SJSA1 (cell line): ENCODE measurements around the gene PTGER3. TPM values are rescaled to one million over a fixed set of nuclear protein-coding genes. Genes with fewer than 3 reads are reported as not detected.

ENCODE experiments used
- DNase-seq, 2 experiments: peaks; one replicate each; pipeline ENCODE4 v3.0.0-alpha.2; 2015 to 2020; ENCODE audit warnings: low spot score in 2 of 2, low read depth in 1 of 2
- H3K27ac ChIP-seq: fragments of 250-450 bp; sonication (Bioruptor Pico); 2 replicates; pipeline ENCODE4 v1.5.1; 2020; ENCODE audit warnings: mild to moderate bottlenecking, moderate library complexity
- H3K27me3 ChIP-seq: fragments of 250-450 bp; sonication (Bioruptor Pico); replicated peaks from 2 replicates; pipeline ENCODE4 v1.5.1; 2020; ENCODE audit warnings: mild to moderate bottlenecking, moderate library complexity
- H3K36me3 ChIP-seq: fragments of 250-450 bp; sonication (Bioruptor Pico); 2 replicates; pipeline ENCODE4 v1.5.1; 2020; ENCODE audit warnings: mild to moderate bottlenecking
- H3K4me1 ChIP-seq: fragments of 250-450 bp; sonication (Bioruptor Pico); replicated peaks from 2 replicates; pipeline ENCODE4 v1.6.1; 2021; ENCODE audit warnings: mild to moderate bottlenecking
- H3K4me3 ChIP-seq: fragments of 250-450 bp; sonication (Bioruptor Pico); 2 replicates; pipeline ENCODE4 v1.5.1; 2020; ENCODE audit warnings: mild to moderate bottlenecking
- H3K9me3 ChIP-seq: fragments of 250-450 bp; sonication (Bioruptor Pico); replicated peaks from 2 replicates; pipeline ENCODE4 v1.5.1; 2020; ENCODE audit warnings: mild to moderate bottlenecking
- total RNA-seq: library from RNA; depleted of rRNA; stranded (reverse); fragments of >200 nt; shearing (Covaris generic); gene quantifications from 2 replicates; pipeline ENCODE4 v1.2.3, GENCODE V29; 2014

PTGER3 gene
- total RNA-seq, 1 experiment from 2014 or later = 14.9 TPM

DNA sequence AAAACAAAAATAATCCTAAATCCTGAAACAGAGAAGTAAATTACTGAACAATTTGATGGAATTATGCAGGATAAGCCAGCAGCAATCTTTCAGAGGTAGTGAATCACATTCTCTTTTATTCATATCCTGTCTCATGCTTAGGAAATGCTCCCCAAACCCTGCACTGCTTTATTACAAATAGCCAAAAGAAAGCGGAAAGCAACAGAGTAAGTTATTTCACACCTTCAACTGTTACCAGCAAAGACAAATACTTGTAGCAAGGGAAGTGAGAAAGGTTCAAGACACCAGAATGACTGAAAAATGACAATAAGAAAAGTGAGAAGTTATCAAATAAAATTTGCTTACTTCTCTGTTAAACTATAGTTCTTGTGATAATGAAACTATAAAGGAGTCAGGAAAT, 27.1 kb upstream of the PTGER3 start:
- Histone ChIP-seq H3K4me1 (0 out of 2 replicates have a peak, but pooled peaks cover 3% of the 10 kb centered on the region), H3K27me3 (no peaks in the 10 kb centered on the region), H3K27ac (no peak overlapping the region), H3K9me3 (no peaks in the 10 kb centered on the region), H3K36me3 (peaks cover 94% of the 10 kb centered on the region), H3K4me3 (no peak overlapping the region)
- DNase-seq = no peak

DNA sequence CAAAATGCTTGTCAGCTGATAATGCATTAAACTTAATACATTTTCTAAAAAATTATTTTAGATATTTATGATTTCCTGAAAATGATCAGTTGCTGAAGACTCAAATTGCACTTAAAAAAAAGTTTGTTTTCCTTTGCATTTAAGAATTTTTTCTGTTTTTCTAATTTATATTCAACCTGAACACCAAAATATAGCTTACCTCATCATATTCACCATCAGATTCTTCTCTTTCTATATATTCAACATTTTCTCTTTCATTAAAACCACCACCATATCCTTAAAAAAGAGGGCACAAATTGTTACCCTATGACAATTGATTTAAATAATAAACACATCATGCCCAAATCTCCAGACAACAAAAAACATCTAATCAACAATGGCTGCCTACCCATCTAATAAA, 24.7 kb upstream of the PTGER3 start:
- H3K4me3 ChIP-seq = no peak overlapping the region
- no peak for DNase-seq
- H3K4me1 ChIP-seq = no peaks in the 10 kb centered on the region
- H3K27ac ChIP-seq = no peak overlapping the region
- no peaks in the 10 kb centered on the region for H3K9me3 ChIP-seq
- no peaks in the 10 kb centered on the region for H3K27me3 ChIP-seq
- H3K36me3 ChIP-seq = peaks cover 98% of the 10 kb centered on the region

DNA sequence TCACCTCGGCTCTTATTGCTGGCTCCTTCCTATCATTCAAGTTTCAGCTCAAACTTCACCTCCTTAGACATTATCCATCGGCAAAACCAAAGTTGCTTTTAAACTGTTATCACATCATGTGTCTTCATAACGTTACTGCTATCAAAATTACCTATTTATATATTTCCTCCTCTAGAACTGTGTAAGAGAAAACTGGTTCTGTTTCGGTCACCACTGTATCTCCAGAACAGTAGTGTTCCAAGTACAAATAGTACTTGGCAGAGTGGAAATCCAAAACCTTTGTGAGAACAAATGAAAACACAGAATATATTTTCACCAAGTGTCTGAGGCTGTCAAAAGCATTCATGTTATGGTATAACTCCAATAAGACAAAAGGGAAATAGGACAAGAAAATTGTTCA, 24.1 kb upstream of the PTGER3 start:
- H3K27me3 ChIP-seq = no peaks in the 10 kb centered on the region
- H3K4me1 ChIP-seq = no peaks in the 10 kb centered on the region
- peaks cover 96% of the 10 kb centered on the region for H3K36me3 ChIP-seq
- H3K27ac ChIP-seq = no peak overlapping the region
- no peak for DNase-seq
- H3K9me3 ChIP-seq = no peaks in the 10 kb centered on the region
- no peak overlapping the region for H3K4me3 ChIP-seq

DNA sequence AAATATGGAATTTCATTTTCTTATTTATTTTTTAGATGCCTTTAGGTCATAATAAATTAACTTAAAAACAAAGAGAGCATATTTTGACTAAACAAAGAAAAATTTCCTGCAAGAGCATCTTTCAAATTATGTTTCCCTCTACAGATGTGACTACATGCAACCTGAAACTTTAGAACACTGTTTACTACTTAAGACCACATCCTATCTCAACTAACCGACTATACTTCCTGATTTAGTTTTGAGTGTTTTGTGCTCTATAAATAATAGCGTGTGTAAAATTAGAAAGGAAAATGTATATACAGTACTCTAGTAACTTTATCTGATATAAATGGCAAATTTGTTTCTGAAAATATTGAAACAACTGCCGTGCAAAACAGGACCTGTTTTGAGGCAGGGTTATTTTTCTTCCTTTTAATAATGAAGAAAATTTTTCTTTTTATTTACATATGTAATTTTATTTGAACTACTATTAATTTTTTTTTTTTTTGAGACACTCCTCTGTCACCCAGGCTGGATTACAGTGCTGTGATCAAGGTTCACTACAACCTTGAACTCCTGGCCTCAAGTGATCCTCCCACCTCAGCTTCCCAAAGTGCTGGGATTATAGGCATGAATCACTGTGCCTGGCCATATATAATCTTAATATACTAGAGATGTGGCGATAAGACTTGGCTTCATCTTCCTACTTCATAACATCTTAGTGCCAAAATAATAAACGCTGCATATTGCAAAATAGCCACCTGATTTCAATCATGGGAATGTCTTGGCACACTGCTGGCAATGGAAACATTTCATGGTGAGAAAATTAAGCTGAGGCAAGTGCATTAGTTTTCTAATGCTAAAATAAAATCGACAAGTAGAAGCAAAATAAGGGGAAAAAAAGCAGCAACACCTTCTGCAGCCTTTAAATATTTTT, 21.0 kb upstream of the PTGER3 start:
- no peak for DNase-seq
- Histone ChIP-seq H3K36me3 (peaks cover 94% of the 10 kb centered on the region), H3K4me3 (no peak overlapping the region), H3K4me1 (no peaks in the 10 kb centered on the region), H3K27me3 (no peaks in the 10 kb centered on the region), H3K27ac (no peak overlapping the region), H3K9me3 (no peaks in the 10 kb centered on the region)

DNA sequence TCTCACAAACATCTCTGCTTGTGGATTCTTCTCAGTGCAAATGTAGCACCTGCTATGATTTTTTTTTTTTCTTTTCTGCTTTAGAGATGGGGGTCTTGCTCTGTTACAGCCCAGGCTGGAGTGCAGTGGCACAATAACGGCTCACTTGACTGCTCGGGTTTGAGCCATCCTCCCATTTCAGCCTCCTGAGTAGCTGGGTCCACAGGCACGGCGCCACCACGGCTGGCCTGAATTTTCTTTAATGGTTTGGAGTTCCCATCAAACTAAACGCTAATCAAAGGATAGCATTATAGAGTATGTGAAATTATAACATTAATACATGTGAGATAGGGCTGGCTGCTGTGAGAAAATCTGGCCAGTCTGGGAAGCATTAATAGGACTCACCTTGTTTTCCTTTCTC, 7.2 kb upstream of the PTGER3 start:
- no peaks in the 10 kb centered on the region for H3K4me1 ChIP-seq
- no peak overlapping the region for H3K4me3 ChIP-seq
- H3K27me3 ChIP-seq = no peaks in the 10 kb centered on the region
- H3K36me3 ChIP-seq = peaks cover 16% of the 10 kb centered on the region
- no peaks in the 10 kb centered on the region for H3K9me3 ChIP-seq
- no peak for DNase-seq
- H3K27ac ChIP-seq = no peak overlapping the region

DNA sequence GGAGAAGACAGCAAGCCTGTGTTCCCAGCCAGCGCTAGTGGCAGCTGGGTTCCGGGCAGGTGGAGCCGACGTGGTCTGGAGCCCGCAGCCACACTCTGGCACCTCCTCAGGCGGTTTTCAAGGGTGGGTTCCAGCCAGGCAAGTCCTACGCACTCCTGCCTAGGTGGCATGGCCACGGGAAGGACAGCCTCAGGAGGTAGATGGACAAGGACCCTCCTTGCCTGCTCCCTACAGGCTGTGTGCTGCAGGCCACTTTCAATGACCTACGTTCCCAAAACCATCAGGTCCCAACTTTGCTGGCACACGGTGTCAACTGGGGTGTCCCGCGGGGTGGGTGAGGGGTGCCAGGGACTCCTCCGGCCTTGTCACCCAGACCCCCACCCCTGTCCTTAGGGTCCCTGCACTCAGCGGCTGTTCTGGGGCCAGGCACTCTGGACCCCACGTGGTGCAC, 6.7 kb upstream of the PTGER3 start:
- H3K36me3 ChIP-seq = peaks cover 15% of the 10 kb centered on the region
- no peaks in the 10 kb centered on the region for H3K4me1 ChIP-seq

DNA sequence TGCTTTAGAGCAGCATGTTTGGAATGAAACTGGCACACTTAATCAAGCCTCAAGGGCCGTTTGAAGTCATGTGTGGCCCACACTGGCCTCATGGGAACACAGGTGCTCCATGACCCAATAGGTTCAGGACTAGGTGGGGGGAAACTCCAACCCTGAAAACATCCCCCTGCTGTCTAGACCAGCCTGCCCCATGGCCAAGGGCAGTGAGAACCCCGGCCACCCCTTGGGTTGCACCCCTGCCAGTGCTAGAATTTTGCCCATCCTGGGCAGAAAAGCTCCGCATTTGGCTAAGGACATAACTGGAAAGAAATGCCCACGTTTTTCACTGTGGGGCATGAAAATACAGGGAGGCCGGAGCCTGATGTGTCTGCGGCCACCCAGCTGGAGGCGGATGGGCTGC, 6.1 kb upstream of the PTGER3 start:
- Histone ChIP-seq H3K36me3 (peaks cover 10% of the 10 kb centered on the region), H3K27me3 (no peaks in the 10 kb centered on the region), H3K27ac (no peak overlapping the region), H3K4me1 (no peaks in the 10 kb centered on the region), H3K9me3 (no peaks in the 10 kb centered on the region), H3K4me3 (no peak overlapping the region)
- DNase-seq = no peak

More for the DNA sequence above, 6.7 kb upstream of the PTGER3 start:
- Histone ChIP-seq H3K4me3 (no peak overlapping the region), H3K27ac (no peak overlapping the region), H3K9me3 (no peaks in the 10 kb centered on the region), H3K27me3 (no peaks in the 10 kb centered on the region)
- no peak for DNase-seq

DNA sequence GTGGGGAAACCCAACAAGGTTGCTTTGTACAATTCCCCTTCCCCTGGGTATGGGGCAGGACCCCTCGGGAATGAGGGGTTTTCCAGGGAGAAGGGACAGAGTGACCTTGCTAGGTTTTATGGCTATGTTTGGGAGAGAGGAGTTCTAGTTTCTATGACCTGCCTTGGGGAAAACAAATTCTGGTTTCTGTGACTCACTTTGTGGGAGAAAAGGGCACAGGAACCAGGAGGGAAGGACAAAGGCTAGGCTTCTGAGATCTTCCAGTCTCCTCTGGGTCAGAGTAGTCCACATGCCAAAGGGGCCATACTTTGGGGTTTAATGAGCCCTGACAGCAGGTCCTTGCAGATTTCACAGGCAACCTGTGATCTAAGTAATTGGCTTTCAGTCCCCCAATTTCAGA, 5.5 kb upstream of the PTGER3 start:
- no peak overlapping the region for H3K27ac ChIP-seq
- H3K27me3 ChIP-seq = no peaks in the 10 kb centered on the region
- H3K4me3 ChIP-seq = no peak overlapping the region
- peaks cover 4% of the 10 kb centered on the region; the same call in 1 of the 2 replicates for H3K36me3 ChIP-seq
- DNase-seq = no peak
- no peaks in the 10 kb centered on the region for H3K9me3 ChIP-seq
- no peaks in the 10 kb centered on the region for H3K4me1 ChIP-seq

DNA sequence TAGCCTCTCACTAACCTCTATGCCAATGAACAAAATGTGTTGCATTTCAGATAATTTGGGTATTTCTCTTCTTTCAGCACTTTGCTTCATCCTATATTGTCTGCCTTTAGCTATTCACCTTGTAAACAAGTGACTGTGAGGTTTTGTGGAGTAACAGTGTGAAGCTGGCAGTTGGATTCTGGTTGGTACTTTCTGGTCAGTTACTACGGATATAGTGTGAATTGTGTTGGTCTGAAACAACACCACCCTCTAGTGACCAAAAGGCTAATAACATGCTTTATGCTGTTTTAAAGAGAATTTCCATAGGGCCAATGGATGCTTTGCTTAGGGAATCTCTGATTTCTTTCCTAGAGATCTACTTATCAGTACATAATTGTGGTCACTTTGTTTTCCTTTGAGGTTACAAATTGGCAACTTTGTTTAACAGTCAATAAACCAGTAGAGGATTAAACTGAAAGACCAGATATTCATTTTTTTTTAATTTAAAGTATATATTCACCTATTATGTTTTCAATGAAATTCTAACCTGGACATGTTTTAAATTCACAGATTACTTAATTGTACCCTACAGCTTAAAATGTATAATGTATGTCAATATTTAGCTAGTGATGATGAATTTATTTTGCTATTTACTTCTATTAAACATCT, 2.5 kb upstream of the PTGER3 start:
- peak in 1 of 2 experiments; percentile 69 for DNase-seq
- no peak overlapping the region for H3K4me3 ChIP-seq

DNA sequence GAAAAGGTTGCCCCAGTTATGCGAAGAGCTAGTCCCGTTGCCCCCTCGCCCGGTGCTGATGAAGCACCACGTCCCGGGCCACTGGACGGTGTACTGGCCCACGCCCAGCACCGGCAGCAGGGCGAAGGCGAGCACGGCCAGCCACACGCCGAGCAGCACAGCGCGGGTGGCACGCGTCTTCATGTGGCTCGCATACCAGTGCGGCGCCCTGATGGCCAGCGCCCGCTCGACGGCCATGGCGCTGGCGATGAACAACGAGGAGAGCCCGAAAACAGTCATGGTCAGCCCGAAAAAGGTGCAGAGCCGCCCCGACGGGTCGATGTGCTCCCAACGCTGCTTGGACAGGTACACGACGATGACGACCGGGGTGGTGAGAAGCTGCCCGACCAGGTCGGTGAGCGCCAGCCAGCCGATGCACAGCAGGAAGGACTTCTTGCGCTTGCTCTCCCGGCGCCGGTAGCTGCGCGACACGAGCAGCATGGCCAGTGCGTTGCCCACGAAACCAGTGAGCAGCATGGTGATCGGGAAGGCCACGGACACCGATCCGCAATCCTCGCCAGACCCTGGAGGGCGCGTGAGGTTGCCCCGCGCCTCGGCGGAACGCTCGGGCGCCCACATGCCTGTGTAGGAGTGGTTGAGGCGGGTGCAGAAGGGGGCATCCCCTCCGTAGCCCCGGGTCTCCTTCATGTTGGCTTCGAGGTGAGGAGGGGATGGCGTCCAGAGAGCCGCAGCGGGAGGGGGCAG, 553 bp downstream of the PTGER3 start:
- Histone ChIP-seq H3K27ac (0 out of 2 replicates have a peak overlapping the region, but pooled peaks have one; percentile 15), H3K36me3 (no peaks in the 10 kb centered on the region), H3K9me3 (no peaks in the 10 kb centered on the region), H3K4me3 (peak overlapping the region; percentile 53), H3K27me3 (no peaks in the 10 kb centered on the region), H3K4me1 (peaks cover 21% of the 10 kb centered on the region)
- DNase-seq = peak; percentile 37 to 47

More for the DNA sequence above, 2.5 kb upstream of the PTGER3 start:
- no peaks in the 10 kb centered on the region for H3K27me3 ChIP-seq
- H3K4me1 ChIP-seq = peaks cover 19% of the 10 kb centered on the region
- H3K9me3 ChIP-seq = no peaks in the 10 kb centered on the region
- H3K27ac ChIP-seq = no peak overlapping the region
- no peaks in the 10 kb centered on the region for H3K36me3 ChIP-seq

DNA sequence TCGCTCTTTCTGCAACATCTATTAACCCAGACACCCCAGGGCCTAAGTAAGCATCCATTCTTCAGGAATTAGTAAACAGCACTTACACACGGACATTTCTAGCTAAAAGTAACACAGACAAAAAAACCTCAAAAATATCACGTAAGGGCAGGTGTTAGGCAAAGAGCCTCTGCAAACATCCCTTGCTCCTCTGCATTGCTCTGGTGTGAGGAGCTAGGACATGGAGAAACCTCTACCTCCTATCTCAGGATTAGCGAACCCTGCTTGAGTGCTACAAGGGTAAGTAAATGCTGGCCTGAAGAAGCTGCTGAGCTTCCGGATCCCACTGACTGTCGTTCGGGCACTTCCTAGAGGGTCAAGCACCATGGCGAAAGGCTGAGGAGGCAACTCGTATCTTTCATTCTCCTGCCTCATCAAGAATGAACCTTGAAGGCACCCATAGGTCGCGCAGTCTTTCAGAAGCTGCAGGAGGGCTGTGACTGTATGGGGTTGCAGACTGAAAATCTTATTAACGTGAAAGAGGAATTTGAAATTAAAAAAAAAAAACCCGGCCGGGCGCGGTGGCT, 2.1 kb downstream of the PTGER3 start:
- Histone ChIP-seq H3K4me3 (no peak overlapping the region), H3K9me3 (no peaks in the 10 kb centered on the region), H3K4me1 (peaks cover 37% of the 10 kb centered on the region), H3K27ac (no peak overlapping the region), H3K36me3 (no peaks in the 10 kb centered on the region), H3K27me3 (no peaks in the 10 kb centered on the region)
- no peak for DNase-seq

DNA sequence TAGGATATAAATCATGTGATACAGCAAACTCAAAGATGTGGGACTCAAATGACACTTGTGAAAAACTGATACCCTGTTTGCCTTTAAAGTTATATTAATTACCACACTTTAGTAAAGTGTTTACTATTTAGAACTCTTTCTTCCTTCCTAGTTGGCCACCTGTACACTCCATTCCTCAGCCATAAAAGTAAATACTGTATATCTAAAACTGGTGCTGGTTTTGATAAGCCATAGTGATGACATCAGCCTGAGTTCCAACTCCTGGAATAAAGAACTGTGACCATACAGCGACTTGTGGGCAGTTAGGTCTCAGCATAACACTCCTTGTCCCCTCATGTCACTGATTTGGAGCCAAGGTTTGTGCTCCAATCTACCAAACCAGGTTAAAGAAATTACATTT, 2.8 kb downstream of the PTGER3 start:
- Histone ChIP-seq H3K4me1 (peaks cover 39% of the 10 kb centered on the region), H3K27me3 (no peaks in the 10 kb centered on the region)

DNA sequence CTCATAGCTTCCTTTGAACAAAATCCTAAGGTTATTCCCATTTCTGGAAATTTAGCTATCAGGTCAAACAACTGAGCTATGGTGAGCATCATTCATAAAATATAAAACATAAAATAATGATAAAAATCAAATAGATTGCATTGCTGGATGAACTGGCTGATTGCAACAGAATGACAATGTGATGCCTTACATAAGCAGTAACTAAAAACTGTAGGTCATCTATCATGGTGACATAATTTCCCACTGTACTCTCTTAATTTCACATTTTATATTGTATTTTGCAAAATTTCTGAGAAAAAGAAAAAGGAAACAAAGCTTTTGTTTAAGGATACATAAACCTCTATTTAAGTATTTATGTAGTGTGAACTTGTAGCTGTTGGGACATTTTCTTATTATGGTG, 4.6 kb downstream of the PTGER3 start:
- Histone ChIP-seq H3K9me3 (no peaks in the 10 kb centered on the region), H3K4me1 (peaks cover 39% of the 10 kb centered on the region), H3K27ac (no peak overlapping the region), H3K4me3 (no peak overlapping the region), H3K36me3 (no peaks in the 10 kb centered on the region), H3K27me3 (no peaks in the 10 kb centered on the region)
- no peak for DNase-seq

More for the DNA sequence above, 2.8 kb downstream of the PTGER3 start:
- Histone ChIP-seq H3K36me3 (no peaks in the 10 kb centered on the region), H3K4me3 (no peak overlapping the region), H3K9me3 (no peaks in the 10 kb centered on the region), H3K27ac (no peak overlapping the region)
- no peak for DNase-seq
